Inferior parietal cortex (tissue), 1 donor: ENCODE data around the gene MMP25.

Experiments
- DNase-seq: peaks from one replicate; pipeline ENCODE4 v3.0.0-alpha.2; 2016; ENCODE audit errors: extremely low spot score

Gene MMP25

GRCh38 chr16:3017794-3018506, 28.4 kb upstream of the MMP25 start, which contains the start of gene CLDN6:
CLDN6 (minus strand) TSS chr16:3018183; CDS start chr16:3016021, 2,162 bp downstream.
- DNase-seq = no peak

GRCh38 chr16:3019594-3020246, 26.6 kb upstream of the MMP25 start:
- no peak for DNase-seq

- DNase-seq = no peak
Measured at GRCh38 chr16:3020247-3020603, 26.1 kb upstream of the MMP25 start, which contains the start of gene TNFRSF12A. TNFRSF12A (plus strand) TSS chr16:3020368; CDS start chr16:3020398, 30 bp downstream.

GRCh38 chr16:3020604-3021448, 25.5 kb upstream of the MMP25 start:
- no peak for DNase-seq

- DNase-seq = no peak
Measured at GRCh38 chr16:3021449-3022207, 24.7 kb upstream of the MMP25 start.

GRCh38 chr16:3022208-3022683, 24.1 kb upstream of the MMP25 start:
- no peak for DNase-seq

- DNase-seq = no peak
Measured at GRCh38 chr16:3022684-3023414, 23.5 kb upstream of the MMP25 start.

GRCh38 chr16:3023415-3023668, 23.0 kb upstream of the MMP25 start:
- DNase-seq = no peak

GRCh38 chr16:3023669-3024478, 22.5 kb upstream of the MMP25 start, which contains the start of the genes HCFC1R1 and THOC6:
HCFC1R1 (minus strand) TSS chr16:3023942; CDS start chr16:3023941, 1 bp downstream.
THOC6 (plus strand) TSS chr16:3024035; CDS start chr16:3024327, 292 bp downstream.
- peak; percentile 98 for DNase-seq

- no peak for DNase-seq
Measured at GRCh38 chr16:3025032-3026002, 21.0 kb upstream of the MMP25 start.

- no peak for DNase-seq
Measured at GRCh38 chr16:3026003-3026378, 20.4 kb upstream of the MMP25 start.

GRCh38 chr16:3026609-3027488, 19.5 kb upstream of the MMP25 start:
- DNase-seq = no peak

- DNase-seq = no peak
Measured at GRCh38 chr16:3027489-3027795, 18.9 kb upstream of the MMP25 start.

- DNase-seq = peak; percentile 74
Measured at GRCh38 chr16:3027983-3028715, 18.2 kb upstream of the MMP25 start.

- no peak for DNase-seq
Measured at GRCh38 chr16:3028716-3029319, 17.5 kb upstream of the MMP25 start.

- DNase-seq = no peak
Measured at GRCh38 chr16:3029491-3030221, 16.7 kb upstream of the MMP25 start.
